Transverse colon (tissue), 4 donors: ENCODE data around the gene CELSR3. TPM values are rescaled to one million over a fixed set of nuclear protein-coding genes. Genes with fewer than 3 reads are reported as not detected.

Experiments
- DNase-seq: peaks from one replicate; pipeline ENCODE4 v3.0.0-alpha.2; 2019
- H3K27ac ChIP-seq, 4 donors: fragments of 200-600 bp; sonication (generic); 2 replicates each; pipeline ENCODE4 v1.5.1; 2016 to 2018; ENCODE audit warnings: inconsistent platforms in 4 of 4
- H3K27me3 ChIP-seq: fragments of 200-600 bp; sonication (generic); 2 replicates; pipeline ENCODE4 v1.5.1; 2017; ENCODE audit warnings: inconsistent platforms
- H3K36me3 ChIP-seq, 4 donors: fragments of 200-600 bp; sonication (generic); 2 replicates each; pipeline ENCODE4 v1.5.1; 2017 to 2019; ENCODE audit warnings: inconsistent platforms in 4 of 4
- H3K4me1 ChIP-seq, 4 donors: fragments of 200-600 bp; sonication (generic); 2 replicates each; pipeline ENCODE4 v1.5.1; 2017 to 2020; ENCODE audit warnings: inconsistent platforms in 4 of 4
- H3K4me3 ChIP-seq, 4 donors: fragments of 200-600 bp; sonication (generic); 1 replicate in 1 of 4; 2 replicates in 3 of 4; pipeline versions ENCODE4 v1.5.1 to v1.6.1; 2017 to 2019; ENCODE audit warnings: inconsistent platforms in 4 of 4
- H3K9me3 ChIP-seq, 2 donors: fragments of 200-600 bp; sonication (generic); 2 replicates each; pipeline ENCODE4 v1.5.1; 2017 to 2019; ENCODE audit warnings: inconsistent platforms in 2 of 2
- CTCF ChIP-seq, 5 experiments: fragments of 200-600 bp in 3 of 5; fragments of 450-650 bp in 2 of 5; sonication (generic) in 3 of 5; IDR thresholded peaks; 1 replicate in 2 of 5; 2 replicates in 3 of 5; pipeline ENCODE4 v1.5.1; 2016 to 2017; ENCODE audit warnings: antibody characterized with exemption in 5 of 5, inconsistent platforms in 3 of 5, mild to moderate bottlenecking in 2 of 5, moderate library complexity in 1 of 5
- EP300 ChIP-seq: sonication (generic); formaldehyde crosslinking; IDR thresholded peaks from one replicate; pipeline ENCODE4 v1.6.1; 2017; ENCODE audit warnings: antibody characterized with exemption, low read depth
- POLR2A ChIP-seq: fragments of 450-650 bp; IDR thresholded peaks from one replicate; pipeline ENCODE4 v1.6.1; 2016; ENCODE audit warnings: antibody characterized with exemption, mild to moderate bottlenecking, moderate library complexity
- POLR2AphosphoS5 ChIP-seq, 3 donors: sonication (generic); formaldehyde crosslinking; IDR thresholded peaks; one replicate each; pipeline ENCODE4 v1.6.1; 2016; ENCODE audit warnings: antibody characterized with exemption in 3 of 3
- WGBS, 2 donors: methylation state at CpG; one replicate each; pipeline ENCODE4 v1.1.5; 2018; ENCODE audit warnings: low coverage in 1 of 2; 5-methylcytosine and 5-hydroxymethylcytosine counted together
- in situ Hi-C, 4 donors: fragments of 200-750 bp; cut with MboI; loops; one replicate each; pipeline versions ENCODE4 v1.15.0 to v1.15.1; 2017; ENCODE audit warnings: low sequenced_read_pairs in 3 of 4, low pct_ligation_motif_present in 1 of 4, low pct_unique_long_range_greater_than_20kb in 1 of 4
- intact Hi-C: fragments of 100-400 bp; cut with DNase I; formaldehyde crosslinking; loops from one replicate; pipeline ENCODE4 v1.15.1; 2023; ENCODE audit warnings: low total_unique reads
- total RNA-seq, 4 donors: library from RNA; depleted of rRNA; stranded (reverse); fragments of >200 nt; gene quantifications; one replicate each; pipeline ENCODE4 v1.1.0, GENCODE V29; 2016

Gene CELSR3
- total RNA-seq, 4 donors from 2014 or later: 1.2 to 15.0 (median 3.9) TPM

GRCh38 chr3:48686538-48687219 lies 24.0 kb upstream of the CELSR3 start:
- Histone ChIP-seq H3K27ac (peak overlapping the region; percentile 85 to 91 (median 87)), H3K4me1 (peaks cover 23 to 31% (median 28%) of the 10 kb centered on the region in 4 donors), H3K9me3 (no peaks in the 10 kb centered on the region), H3K36me3 (peaks cover 0 to 43% (median 17%) of the 10 kb centered on the region in 4 donors), H3K4me3 (peak overlapping the region in 1 of 4 donors; percentile 68), H3K27me3 (no peaks in the 10 kb centered on the region)
- 55 to 60% methylated on average over 5 to 10 of the region's 10 CpGs for WGBS, 2 donors
- in situ Hi-C loops: no loop called here
- DNase-seq: no peak
- intact Hi-C loops: no loop called here
- TF ChIP-seq CTCF (IDR thresholded peaks at IDR 0.05) (no peak), POLR2A (no peak), EP300 (no peak), POLR2AphosphoS5 (IDR thresholded peaks at IDR 0.05) (no peak)

GRCh38 chr3:48685603-48686511 lies 23.2 kb upstream of the CELSR3 start, which contains the start of gene NCKIPSD:
TSS of gene NCKIPSD (minus strand) at chr3:48685915. CDS start at chr3:48685807, 108 bp downstream.
- Histone ChIP-seq H3K4me1 (peaks cover 23 to 31% (median 28%) of the 10 kb centered on the region in 4 donors), H3K27ac (peak within 1 kb of the TSS; percentile 85 to 91 (median 87)), H3K9me3 (no peaks in the 10 kb centered on the region), H3K27me3 (no peaks in the 10 kb centered on the region), H3K36me3 (peaks cover 0 to 43% (median 16%) of the 10 kb centered on the region in 4 donors), H3K4me3 (peak within 1 kb of the TSS; percentile 50 to 75 (median 66))
- TF ChIP-seq EP300: no peak
- TF ChIP-seq CTCF (IDR thresholded peaks at IDR 0.05): peak; percentile 65 to 90 (median 76)
- peak; percentile 68 for TF ChIP-seq POLR2A
- peak; percentile 51 to 91 (median 87) for TF ChIP-seq POLR2AphosphoS5 (IDR thresholded peaks at IDR 0.05)
- DNase-seq: peak; percentile 92
- WGBS, 2 donors: 1 to 20% methylated on average over 1 to 76 of the region's 97 CpGs
- in situ Hi-C loops: no loop called here
- intact Hi-C loops: no loop called here

- Histone ChIP-seq H3K9me3 (no peaks in the 10 kb centered on the region), H3K36me3 (peaks cover 0 to 39% (median 16%) of the 10 kb centered on the region in 4 donors), H3K27ac (peak overlapping the region; percentile 85 to 91 (median 87)), H3K27me3 (no peaks in the 10 kb centered on the region), H3K4me1 (peaks cover 23 to 31% (median 28%) of the 10 kb centered on the region in 4 donors), H3K4me3 (peak overlapping the region; percentile 50 to 75 (median 66))
- no peak for DNase-seq
- 15% methylated on average over 4 to 8 of the region's 13 CpGs for WGBS, 2 donors
- intact Hi-C loops (no loop called here), in situ Hi-C loops (no loop called here)
- TF ChIP-seq EP300 (no peak), CTCF (IDR thresholded peaks at IDR 0.05) (no peak), POLR2AphosphoS5 (IDR thresholded peaks at IDR 0.05) (no peak), POLR2A (no peak)
These were observed 22.6 kb upstream of the CELSR3 start for GRCh38 chr3:48685293-48685602.
